ENCODE measurements around the gene ROBO4.

The ROBO4 gene

DNA sequence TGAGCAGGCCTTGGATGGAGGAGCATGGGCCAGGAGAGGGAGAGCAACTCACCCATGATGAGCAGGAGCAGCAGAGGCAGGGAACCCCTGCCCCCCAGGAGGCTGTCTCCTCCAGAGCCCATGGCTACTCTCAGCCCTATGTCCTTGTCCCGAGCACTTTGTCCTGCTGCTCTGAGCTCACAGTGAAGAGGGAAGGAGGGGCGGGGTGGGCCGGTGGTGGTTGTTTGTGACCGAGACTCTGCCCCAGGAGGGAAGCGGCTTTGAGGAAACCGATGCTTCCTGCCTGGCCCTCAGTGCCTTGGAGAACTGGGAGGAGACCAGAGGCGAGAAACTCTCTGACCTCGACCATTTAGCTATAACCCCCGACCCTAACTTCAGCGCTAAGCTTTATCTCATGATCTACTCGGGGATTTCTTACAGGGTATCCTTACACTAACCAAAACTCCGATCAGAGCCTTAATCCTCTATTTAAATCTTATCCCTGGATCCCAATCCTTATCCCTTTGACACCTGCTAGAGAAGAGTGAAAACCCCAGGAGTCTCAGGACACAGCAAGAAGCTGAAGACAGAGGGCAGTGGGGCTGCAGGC is at the start of gene ROBO4:
Gene ROBO4, minus strand, starts transcription at position 192 of the 589 bp plus-strand sequence. Its CDS starts 70 bp downstream, at position 122.
- DNase-seq (ENCODE audit: low spot score): peak; percentile 7

DNA sequence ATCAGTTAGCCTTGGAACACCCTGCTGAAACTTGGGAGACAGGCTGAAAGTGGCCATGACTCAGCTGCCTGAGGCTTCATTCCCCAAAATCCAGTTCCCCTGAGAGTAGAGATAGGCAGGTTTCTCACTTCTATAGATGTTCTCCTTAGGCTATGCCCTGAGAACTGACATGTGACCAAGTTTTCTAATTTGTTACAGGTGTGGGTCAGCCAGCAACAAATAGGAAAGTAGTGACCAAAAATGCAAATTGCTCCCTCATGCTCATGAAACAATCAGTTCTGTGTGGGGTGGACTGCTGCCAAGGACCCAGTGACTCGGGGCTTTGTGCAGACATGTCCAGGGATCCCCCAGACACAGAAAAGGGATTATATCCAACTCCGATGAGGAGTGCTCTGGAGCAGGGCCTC is 49.1 kb upstream of the ROBO4 start:
- DNase-seq (ENCODE audit: low spot score): no peak

DNA sequence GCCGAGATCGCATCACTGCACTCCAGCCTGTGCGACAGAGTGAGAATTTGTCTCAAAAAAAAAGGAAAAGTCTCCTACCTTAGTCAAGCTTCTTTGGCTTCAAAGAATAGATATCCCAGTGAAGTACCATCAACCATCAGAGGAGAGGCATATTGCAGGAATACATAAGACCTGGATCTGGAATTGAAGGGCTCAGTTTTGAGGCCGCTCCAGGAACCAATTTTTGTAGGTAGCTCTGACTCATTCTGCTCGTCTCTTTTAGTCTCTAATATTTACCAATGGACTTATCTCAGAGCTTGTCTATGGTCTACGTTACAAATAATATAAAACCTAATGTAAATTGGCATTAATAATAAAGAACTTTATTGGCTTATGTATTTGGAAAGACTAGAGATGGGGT is 48.2 kb upstream of the ROBO4 start:
- no peak for DNase-seq (ENCODE audit: low spot score)

DNA sequence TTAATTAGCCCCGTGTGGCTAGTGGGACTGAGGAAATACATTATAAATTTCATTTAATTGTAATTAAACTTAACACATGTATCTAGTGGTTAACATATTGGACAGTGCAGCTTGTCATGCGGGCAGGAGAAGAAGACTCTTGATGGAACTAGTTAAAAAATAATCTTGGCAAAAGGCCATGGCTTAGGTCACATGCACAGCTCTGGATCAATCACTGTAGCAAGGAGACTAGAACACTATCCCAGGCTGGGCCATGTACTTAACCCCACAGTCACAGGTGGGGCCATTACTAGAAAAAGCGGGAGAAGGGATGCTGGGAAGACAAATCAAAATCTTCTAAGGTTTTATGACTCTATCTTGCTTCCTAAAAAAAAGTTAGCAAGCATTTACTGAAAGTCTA is 46.9 kb upstream of the ROBO4 start:
- no peak for DNase-seq (ENCODE audit: low spot score)

DNA sequence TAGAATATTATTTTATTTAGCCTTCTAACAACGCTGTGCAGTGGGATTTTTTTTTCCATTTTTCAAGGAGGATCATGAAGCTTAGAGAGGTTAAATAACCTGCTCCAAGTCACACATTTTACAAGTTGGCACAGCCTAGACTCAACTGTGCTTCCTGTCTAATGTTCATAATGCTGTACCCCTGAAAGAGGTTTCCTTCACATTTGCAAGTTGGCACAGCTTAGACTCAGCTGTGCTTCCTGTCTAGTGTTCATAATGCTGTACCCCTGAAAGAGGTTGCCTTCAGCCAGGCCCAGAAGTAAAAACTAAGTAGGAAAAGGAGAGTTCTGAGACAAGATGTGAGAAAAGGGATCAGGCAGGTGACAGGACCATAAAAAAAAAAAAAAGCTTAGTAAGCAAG is 46.1 kb upstream of the ROBO4 start:
- DNase-seq (ENCODE audit: low spot score): no peak

DNA sequence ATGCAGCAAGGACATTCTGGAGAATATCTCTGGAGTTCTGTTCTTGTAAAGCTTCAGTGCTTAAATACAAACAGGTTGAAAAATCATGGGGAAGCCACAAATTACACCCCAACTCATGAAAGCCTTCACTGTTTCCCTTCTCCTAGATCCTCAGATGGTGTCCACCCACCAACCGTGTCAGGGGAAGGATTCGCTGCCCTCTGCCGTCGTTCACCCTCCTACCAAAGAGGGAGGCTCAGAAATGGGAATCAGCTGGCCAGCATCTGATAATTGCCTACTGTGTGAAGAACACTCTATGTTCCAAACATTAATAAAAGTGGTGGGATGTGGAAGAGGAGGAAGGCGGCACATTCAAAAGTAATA is 45.6 kb upstream of the ROBO4 start:
- DNase-seq (ENCODE audit: low spot score): no peak

DNA sequence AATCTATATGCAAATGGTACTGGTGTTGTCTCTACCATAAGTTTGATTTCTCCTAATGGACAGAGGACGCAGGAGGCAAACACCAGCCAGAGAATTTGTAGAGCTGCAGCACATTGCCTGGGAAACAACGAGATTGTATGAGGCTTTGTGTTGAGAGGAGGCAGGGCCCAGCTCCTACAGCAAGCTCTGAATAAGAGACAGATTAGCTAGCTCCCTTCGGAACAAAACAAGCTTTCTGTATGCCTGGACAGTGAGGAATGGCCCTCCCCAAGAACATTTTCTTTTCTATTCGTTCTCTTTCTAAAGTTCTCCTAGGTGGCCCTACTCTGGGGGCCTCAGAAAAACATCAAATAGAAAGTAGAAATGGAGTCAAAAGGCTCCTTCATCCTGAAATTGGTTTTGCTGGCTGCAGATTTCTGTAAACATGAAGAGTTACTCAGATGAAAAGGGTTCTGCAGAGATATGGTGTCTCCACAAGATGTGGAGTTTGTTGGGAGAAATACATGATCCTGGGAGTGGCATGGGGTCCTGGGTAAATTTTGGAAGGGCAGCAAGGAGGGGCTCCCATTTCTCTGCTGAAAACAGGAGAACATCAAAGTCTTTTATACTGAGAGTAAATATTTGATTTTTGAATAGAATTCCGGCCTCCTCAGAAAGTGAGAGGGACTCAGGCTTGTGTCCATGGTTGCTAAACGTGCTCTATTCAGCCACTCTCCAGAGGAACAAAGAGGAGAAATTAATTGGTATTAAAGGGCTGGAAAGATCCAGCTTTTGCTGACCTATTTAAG is 45.0 kb upstream of the ROBO4 start:
- no peak for DNase-seq (ENCODE audit: low spot score)

DNA sequence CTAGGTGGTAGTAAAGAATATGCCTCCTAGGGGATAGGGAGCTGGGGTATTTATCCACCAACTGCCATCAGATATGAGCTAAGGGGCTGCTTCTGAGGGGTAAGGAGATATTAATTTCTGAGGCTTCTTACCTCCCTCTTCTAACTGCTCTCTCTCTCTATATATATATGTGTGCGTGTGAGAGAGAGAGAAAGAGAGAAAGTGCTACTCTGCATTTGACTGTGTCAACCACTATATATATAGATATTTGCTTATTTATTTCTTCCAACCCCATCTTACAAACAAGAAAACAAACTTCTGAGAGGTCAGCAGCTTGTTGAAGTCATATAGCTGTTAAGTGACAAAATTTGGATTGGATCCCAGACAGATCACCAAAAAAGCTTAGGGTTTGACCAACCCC is 44.0 kb upstream of the ROBO4 start:
- no peak for DNase-seq (ENCODE audit: low spot score)

DNA sequence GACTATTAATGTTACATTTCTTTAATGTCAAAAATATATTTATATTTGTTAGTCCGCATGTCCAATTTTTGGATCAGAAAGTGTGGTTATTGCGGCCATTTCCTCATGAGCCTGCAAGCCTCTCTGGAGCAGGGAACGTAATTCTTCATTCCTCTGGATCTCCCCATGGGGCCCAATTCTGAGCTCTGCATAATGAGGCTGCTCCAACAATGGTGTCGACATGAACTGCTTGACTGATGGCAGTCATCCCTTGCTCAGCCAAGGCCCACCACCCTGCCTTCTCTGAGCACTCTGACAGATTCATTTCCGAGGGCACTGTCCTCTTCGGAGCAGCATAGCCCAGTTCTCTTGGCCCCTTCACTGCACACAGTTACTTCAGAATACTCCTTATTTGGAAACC is 41.3 kb upstream of the ROBO4 start:
- no peak for DNase-seq (ENCODE audit: low spot score)

DNA sequence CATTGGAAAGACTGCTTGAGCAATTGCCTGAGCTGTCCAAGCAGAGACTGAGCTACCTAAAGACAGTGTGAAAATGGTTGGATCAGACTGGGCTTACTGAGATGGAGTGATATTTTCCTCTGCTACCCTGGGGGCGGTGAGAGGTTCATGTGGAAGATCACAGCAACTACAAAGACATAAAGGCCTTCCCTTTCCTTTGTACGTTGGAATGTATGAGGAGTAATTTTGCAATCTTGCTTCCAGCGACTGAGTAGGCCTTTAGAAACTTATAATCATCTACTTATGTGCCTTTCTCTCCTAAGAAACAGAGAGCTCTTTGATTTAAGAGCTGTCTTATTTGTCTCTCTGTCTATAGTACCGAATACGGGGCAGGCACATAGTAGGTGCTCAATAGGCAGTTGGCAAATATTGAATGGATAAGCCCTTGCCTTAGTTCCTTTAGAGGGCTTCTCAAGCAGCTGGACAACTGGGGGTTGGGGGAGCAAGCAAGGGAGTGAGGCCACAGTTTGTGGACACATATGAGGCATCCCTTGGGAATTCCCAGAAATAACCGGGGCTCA is 40.6 kb upstream of the ROBO4 start:
- DNase-seq (ENCODE audit: low spot score): no peak

DNA sequence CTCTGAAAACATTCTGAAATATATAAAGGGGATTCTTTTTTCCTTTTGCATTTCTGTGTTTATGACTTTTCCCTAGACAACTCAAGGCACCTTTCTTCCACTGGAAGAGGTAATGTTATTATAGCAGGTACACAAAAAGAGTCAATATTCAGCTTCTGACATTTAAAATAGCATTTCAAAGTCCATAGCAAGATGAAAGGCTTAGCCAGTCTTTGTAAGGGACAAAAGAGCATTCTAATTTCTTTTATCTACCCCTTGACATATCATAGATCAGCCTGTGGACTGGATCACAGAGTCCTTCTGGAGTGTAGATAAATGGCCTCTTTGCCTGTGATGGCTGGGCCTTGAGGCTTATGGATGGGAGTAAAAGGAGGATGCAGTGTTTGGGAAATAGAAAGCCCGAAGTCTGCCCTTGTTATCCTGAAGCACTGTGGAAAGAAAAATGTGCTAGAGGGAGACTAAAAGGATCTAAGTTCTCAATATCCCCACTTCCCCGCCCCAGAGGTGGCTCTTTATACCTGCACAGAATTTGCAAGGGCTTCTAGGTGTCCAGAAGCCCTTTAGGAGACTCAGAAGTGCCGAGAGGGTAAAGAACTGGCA is 39.8 kb upstream of the ROBO4 start:
- DNase-seq (ENCODE audit: low spot score): no peak

DNA sequence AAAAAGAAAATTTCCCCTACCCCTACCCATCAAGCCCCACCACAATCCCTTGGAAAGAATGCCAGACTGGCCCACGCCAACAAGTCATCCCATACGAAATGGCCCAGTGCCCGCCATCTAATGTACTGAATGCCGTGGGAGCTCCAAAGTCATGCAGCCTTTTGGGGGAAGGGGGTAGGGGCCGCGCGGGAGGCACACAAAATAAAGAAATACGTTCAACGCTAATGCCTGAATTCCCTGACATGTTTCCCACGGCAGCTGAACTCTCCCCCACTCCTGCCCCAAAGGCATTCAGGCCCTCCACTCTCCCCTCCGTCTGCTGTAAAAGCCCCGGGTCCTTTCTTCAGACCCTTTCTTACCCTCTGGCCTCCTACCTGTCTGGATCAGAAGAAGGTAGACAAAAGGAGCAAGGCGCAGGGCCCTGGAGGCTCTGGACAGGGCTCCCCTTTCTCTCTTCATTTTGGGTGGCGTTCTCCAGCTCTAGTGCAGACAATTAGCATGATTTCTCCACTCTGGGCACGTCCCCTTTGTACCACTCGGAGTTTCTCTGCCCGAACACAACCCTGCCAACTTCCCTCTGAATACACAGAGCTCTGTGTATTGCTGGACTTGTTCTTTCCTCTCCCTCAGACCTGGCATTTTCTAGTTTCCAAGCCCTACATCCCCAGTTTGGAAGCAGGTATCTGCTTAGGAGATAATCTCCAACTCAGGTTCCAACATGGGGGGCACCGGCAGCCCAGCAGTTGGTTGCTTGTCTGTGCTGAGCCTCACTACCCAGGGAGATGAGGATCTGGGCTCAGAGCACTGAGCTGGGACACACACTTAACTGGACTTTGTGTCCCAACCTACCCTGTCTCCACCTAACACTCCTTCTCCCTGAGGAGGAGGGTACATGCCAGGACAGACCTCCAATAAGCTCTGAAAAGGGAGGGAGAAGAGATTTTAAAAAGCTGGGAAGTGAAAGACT is 38.2 kb upstream of the ROBO4 start, which contains the start of gene HEPACAM:
Gene HEPACAM, minus strand, starts transcription at position 500 of the 967 bp plus-strand sequence. Its CDS starts 41 bp downstream, at position 459.
- no peak for DNase-seq (ENCODE audit: low spot score)

DNA sequence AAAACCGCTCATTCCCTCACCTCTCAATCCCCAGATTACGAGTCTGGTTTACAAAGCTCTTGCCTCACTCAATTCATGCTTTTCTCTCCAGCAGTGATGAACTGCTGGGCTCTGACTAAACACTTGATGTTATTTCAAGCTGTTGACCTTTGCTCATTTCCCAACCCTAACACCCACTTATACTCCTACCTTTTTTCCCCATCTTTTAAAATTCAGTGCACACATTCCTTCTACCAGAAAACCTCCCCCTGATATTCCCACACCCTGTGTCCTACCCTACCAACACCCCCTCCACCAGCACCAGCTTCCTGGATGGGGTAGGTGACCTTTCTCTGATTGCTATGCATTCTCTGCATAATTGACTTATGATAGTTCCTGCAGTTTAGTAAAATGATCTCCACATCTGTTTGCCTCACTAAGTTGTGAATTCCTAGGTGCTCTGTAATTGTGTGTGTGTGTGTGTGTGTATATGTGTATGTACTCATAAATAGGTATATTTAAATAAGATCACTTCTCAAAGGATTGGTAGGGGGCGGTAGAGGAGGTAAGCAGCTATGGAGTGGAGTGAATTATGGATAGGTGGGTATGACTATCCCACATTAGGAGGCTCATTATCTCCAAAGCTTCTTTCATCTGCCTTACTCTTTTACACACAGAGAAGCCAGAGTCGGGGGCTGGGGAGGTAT is 37.3 kb upstream of the ROBO4 start:
- peak; percentile 62 for DNase-seq (ENCODE audit: low spot score)

DNA sequence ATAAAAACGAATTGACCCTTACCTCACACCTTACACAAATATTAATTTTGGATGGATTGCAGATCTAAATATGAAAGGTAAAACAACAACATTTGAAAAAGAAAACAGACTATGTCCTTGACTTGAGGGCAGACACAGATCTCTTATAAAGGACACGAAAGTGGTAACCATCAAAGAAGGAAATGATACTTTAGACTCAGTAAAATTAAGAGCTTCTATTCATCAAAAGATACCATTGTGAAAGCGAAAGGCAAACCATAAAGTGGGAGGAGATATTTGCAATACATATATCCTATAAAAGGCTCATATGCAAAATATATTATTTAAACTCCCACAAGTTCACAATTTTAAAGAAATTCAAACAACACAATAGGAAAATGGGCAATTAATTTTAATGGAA is 33.1 kb upstream of the ROBO4 start:
- DNase-seq (ENCODE audit: low spot score): no peak

DNA sequence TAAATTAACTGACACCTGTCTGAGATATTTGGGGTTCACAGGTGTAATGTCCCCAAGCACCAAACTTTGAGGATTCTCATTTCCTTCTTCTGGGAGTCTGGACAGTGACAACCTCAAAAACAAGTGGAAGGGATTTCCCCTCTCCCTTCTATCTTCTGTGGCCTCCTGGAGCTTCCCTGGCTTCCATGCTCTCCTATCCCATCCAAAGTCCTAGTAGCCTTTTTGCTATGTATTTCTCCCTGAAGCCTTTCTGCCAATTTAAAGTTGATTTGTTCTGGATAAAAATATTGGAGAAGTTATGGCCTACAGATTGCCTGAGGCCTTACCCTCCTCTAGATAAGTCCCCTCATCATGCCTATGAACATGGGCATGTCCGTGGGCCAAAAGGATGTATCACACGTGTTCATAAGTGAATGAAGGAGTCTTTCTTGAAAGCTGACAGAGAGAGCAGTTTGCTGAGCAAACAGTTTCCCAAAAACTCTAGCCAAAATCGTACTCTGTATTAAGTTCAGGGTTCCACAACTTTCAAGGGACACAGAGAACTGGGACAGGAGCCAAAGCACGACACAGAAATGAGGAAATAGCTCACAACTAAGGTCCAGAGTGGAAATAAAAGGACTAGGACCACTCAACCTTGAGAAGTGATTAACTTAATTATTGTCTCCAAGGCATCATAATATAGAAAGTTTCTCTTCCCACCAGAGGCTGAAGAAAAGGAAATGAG is 31.4 kb upstream of the ROBO4 start:
- no peak for DNase-seq (ENCODE audit: low spot score)

DNA sequence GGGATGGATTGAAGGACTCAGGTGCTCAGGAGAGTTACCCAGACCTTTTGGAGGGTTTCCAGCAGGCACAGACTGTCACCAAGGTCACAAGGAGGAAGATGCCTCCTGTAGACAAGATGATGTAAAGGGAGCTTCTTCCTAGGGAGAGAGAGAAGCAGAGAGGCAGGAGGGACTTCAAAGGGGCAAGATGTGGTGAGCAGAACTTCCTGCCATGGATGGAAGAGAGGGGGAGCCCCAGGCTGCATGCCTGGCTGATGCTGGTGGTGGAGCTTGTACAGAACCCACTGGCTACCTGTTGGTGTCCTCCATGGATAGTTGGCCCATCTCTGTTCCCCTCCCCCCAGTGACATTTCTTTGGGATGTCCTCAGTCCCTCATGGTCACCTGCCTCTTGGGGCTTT is 25.6 kb upstream of the ROBO4 start:
- DNase-seq (ENCODE audit: low spot score): no peak

DNA sequence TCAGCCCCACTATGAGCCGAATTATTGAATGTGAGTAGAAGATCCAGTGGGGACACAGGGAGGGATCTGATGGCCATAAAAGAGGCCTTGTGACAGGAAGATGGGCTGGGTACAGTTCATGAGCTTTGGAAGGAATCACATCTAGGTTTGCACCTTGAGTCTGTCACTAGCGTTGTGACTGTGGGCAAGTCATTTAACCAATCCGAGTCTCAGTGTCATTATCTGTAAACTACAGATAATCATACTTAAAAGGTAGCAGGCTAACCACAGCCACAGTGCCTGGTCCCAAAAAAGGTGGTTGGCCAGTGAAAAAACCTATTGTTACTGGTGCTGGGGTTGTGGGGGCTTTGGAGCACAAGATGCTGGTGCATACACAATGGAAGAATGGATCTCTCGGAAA is 25.2 kb upstream of the ROBO4 start:
- no peak for DNase-seq (ENCODE audit: low spot score)

DNA sequence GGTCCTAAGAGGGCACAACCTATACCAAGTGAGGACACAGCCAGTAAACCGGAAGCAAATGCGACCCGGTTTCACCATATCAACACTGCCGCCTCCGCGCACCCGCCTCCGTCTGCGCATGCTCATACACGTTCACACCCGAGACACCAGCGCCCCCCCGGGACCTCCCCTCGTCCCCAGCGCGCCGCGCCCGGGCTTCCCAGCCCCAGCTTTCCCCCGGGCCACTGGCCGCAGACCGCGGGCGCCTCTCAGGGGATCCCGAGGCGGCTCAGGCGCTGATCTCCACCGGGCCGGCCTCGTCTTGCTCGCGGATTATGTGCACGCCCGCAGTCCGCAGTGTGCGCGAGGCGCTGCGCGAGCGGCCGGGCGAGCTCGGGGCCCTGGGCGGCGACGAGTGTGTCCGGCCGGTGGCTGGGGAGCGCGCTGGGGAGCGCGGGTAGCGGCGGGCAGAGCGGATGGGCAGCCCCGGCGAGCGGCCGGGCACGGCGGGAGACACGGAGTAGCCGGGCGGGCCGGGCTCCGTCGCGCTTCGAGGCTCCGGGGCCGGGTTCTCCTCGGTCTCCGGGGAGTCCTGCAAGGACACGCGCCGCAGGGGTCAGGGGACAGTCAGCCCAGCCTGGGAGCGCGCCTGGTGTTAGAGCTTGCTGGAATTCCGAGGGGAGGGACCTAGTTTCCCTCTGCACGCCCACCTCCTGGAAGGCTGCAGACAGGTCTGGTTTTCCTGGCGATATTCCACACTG is 23.4 kb upstream of the ROBO4 start:
- DNase-seq (ENCODE audit: low spot score): peak; percentile 70

DNA sequence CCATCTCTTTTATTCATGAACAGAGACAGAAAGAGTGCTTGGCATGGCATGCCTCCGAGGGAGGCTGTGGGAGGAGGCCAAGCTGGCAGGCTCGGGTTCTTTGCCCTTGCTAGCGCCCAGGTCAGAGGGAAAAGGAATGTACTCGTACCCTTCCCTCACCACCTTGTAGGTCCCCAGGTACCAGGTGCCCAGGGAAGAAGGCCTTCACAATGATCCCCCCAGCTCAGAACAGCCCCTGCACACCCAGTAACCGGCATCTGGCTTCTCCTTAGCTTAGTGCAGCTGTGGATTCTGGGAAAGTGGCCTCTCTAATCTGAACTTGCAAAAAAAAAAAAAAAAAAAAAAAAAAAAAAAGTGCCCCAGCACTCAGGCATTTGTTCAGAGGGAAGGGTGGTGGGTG is 22.7 kb upstream of the ROBO4 start:
- DNase-seq (ENCODE audit: low spot score): no peak

DNA sequence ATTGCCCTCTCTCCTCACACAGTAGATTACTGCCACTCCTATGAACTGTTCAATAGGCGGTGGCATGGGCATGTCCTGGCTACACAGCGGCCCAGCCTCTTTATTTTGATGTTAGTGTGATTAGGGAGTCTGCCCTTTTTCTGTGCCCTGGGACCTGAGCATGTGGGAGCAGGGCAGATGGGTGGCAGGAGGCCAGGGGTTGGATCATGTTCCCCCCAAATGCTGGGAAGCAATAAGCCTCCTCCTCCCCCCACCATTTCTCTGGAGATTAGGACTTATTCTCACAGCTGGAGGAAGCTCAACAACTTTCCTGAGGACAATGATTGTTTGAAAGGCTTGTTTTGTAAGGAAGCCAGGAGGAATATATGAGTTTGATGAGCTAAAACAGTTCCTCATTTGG is 22.2 kb upstream of the ROBO4 start:
- no peak for DNase-seq (ENCODE audit: low spot score)
